Measurements from ENCODE around the gene PNKD. TPM values are rescaled to one million over a fixed set of nuclear protein-coding genes. Genes with fewer than 3 reads are reported as not detected.

PNKD gene
- total RNA-seq, 1 experiment from 2014 or later, result 40.2 TPM

GRCh38 chr2:218395826-218396687, 125.7 kb downstream of the PNKD start:
- DNase-seq (ENCODE audit: low spot score), result peak; percentile 88

Other genes starting within 250 kb of the PNKD start
- gene RUFY4, start 201.3 kb upstream of the PNKD start, total RNA-seq (2014; rRNA removed; shearing (Covaris generic)), result not detected in 2 replicates
- gene CXCR2, start 144.5 kb upstream of the PNKD start, total RNA-seq (2014; rRNA removed; shearing (Covaris generic)), result not detected in 2 replicates
- gene CXCR1, start 103.6 kb upstream of the PNKD start, total RNA-seq (2014; rRNA removed; shearing (Covaris generic)), result not detected in 2 replicates
- 264 and 290 TPM in 2 replicates for gene ARPC2, start 53.3 kb upstream of the PNKD start, total RNA-seq (2014; rRNA removed; shearing (Covaris generic))
- gene GPBAR1, start 9.5 kb upstream of the PNKD start, total RNA-seq (2014; rRNA removed; shearing (Covaris generic)), result 0.37 TPM in 1 of 2 replicates, not detected in the other
- gene AAMP, start 382 bp upstream of the PNKD start, total RNA-seq (2014; rRNA removed; shearing (Covaris generic)), result 120 and 187 TPM in 2 replicates
- 57.1 and 70.5 TPM in 2 replicates for gene TMBIM1, start 22.0 kb downstream of the PNKD start, total RNA-seq (2014; rRNA removed; shearing (Covaris generic))
- gene CATIP, start 86.3 kb downstream of the PNKD start, total RNA-seq (2014; rRNA removed; shearing (Covaris generic)), result not detected in 2 replicates
- gene SLC11A1, start 111.8 kb downstream of the PNKD start, total RNA-seq (2014; rRNA removed; shearing (Covaris generic)), result 0.04 and 0.10 TPM in 2 replicates
- gene CTDSP1, start 129.3 kb downstream of the PNKD start, total RNA-seq (2014; rRNA removed; shearing (Covaris generic)), result 19.7 and 34.1 TPM in 2 replicates
- gene VIL1, start 148.6 kb downstream of the PNKD start, total RNA-seq (2014; rRNA removed; shearing (Covaris generic)), result not detected in 2 replicates

Measured in H4 (cell line).